D721Med (cell line): ENCODE results near the gene CHN2.

ENCODE experiments used
- DNase-seq: peaks from one replicate; pipeline ENCODE4 v3.0.0; 2011; ENCODE audit warnings: low spot score; ENCODE audit not compliant: insufficient read length
- FAIRE-seq: peaks from 2 replicates; lab custom pipeline; 2011; peaks lifted over from hg19 to GRCh38; lab: Jason Lieb, UNC
- CTCF ChIP-seq: IDR thresholded peaks from 2 replicates; pipeline ENCODE4 v1.5.1; 2012; ENCODE audit warnings: mild to moderate bottlenecking, control low read depth; ENCODE audit not compliant: insufficient read depth; ENCODE audit errors: missing control alignments

The CHN2 gene

DNA sequence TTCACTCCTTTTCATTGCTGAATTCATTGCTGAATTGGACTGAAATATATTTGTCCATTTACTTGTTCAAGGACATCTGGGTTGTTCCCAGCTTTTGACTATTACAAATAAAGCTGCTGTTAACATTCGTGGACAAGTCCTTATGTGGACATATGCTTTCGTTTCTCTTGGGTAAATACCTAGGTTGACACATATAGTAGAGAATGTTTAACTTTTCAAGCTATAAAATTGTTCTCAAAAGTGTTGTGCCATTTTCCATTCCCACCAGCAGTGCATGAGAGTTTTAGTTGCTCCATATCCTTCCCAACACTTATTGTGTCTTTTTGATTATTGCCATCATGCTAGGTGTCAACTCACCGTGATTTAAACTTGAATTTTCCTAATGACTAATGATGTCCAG is 30.7 kb upstream of the CHN2 start:
- TF ChIP-seq CTCF, result no peak
- DNase-seq, result no peak
- no peak for FAIRE-seq

DNA sequence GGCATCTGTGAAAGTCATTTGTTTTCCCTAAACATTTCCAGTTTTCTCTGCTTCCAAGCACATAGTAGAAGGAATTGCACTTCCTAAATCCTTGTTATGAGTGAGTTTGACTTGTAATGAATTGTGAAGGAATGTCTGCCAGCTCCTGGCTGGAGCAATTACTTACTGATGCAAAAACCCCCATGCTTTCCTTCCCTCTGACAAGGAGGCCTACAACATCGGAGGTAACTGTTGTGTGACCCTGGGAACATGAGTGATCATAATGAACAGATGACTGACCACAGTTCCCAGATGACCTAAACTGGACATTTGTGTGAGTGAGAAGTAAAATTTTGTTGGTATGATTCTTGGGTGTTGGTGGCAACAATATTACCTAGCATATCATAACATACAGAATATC is 26.9 kb upstream of the CHN2 start:
- no peak for TF ChIP-seq CTCF
- no peak for DNase-seq
- FAIRE-seq, result no peak

- TF ChIP-seq CTCF, result no peak
- FAIRE-seq (no peak), DNase-seq (no peak)
Observed at GRCh38 chr7:29170781-29171180, 23.8 kb upstream of the CHN2 start.

GRCh38 chr7:29173458-29173857 is 21.1 kb upstream of the CHN2 start:
- DNase-seq (no peak), FAIRE-seq (no peak)
- no peak for TF ChIP-seq CTCF

DNA sequence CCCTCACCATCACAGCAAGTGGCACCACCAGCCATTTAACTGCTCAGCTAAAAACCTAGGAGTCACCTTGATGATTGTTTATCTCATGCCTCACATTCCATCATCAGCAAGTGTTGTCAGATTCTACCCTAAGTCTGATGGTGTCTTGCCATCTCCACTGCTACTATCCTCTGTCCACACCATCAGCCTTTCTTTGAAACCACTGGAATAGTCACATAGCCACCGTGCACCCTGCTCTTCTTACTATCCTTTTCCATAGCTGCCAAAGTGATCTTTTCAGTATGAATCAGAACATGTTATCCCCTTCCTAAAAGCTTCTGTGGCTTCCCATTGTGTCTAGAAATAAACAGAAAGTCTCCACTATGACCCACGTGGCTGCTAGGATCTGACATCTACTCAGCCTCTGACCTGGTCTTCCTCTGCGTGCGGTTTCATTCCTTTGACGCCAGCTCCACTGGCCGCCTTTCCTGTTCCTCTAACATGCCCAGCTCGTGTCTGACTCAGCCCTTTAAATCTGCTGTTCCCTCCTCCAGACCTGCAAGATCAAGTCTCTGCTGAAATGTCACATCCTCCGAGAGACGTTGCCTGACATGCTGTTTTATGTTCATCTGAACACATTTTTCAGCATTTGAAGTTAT is 16.5 kb upstream of the CHN2 start:
- no peak for TF ChIP-seq CTCF
- FAIRE-seq, result no peak
- no peak for DNase-seq

DNA sequence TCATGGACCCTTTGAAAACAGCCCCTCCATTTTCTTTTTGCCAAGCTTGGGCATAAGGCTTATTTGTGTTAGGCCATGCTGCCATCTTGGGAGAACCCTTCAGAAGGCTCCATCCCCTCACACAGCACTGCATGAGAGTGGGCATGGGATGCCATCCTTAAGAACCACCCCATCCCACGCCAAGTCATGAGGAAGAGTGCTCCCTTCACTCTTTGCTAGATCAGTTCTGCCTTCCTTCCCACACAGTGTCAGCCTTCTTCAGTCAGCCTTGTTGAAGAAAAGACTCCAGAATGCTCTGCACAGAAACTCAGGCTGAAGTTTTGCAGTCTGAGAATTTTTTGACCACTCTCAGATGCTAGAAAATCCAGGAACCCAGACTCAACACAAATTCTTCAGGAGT is 15.5 kb upstream of the CHN2 start:
- no peak for TF ChIP-seq CTCF
- FAIRE-seq (no peak), DNase-seq (no peak)

DNA sequence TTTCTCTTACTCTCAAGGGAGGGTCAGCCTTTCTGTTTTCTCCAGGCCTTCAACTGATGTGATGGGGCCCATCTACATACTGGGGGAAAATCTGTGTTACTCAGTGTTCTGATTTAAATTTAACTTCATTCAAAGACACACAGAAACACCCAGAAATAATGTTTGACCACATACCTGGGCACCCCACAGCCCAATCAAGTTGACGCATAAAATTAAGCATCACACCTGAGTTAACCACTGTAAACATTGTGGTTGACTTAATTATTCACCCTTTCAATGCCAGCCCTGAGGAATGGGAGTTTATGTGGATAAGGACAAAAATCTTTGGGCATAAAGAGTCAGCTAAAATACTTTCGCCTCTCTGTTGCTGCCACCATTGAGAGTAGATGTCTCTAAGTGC is 10.0 kb upstream of the CHN2 start:
- FAIRE-seq (no peak), DNase-seq (no peak)
- no peak for TF ChIP-seq CTCF
